H1 (cell line): Measurements from ENCODE around the gene BRCC3.

Experiments
- EZH2 ChIP-seq: fragments of 200-600 bp; sonication (generic); IDR thresholded peaks from 2 replicates; pipeline ENCODE4 v1.7.1; 2012; ENCODE audit warnings: low read depth, mild to moderate bottlenecking, moderate library complexity, low read length, inconsistent platforms; ENCODE audit not compliant: severe bottlenecking
- GABPA ChIP-seq: IDR thresholded peaks from 2 replicates; pipeline ENCODE4 v1.6.1; 2011; ENCODE audit warnings: mild to moderate bottlenecking, low read length, moderate library complexity, borderline replicate concordance; ENCODE audit not compliant: insufficient read depth
- KDM1A ChIP-seq: fragments of 200-600, 300-600 bp; sonication (generic); IDR thresholded peaks from 2 replicates; pipeline ENCODE4 v1.7.1; 2016; ENCODE audit warnings: mild to moderate bottlenecking, low read length, borderline replicate concordance
- RAD21 ChIP-seq, 2 experiments: IDR thresholded peaks in 1 of 2; conservative IDR thresholded peaks in 1 of 2; 2 replicates each; pipeline ENCODE4 v1.6.1; 2011; ENCODE audit warnings: low read depth in 2 of 2, low read length in 2 of 2, improper control_type of control experiment in 1 of 2, inconsistent platforms in 1 of 2, mild to moderate bottlenecking in 1 of 2, moderate library complexity in 1 of 2
- SIN3A ChIP-seq, 2 experiments: IDR thresholded peaks in 1 of 2; conservative IDR thresholded peaks in 1 of 2; 2 replicates each; pipeline ENCODE4 v1.6.1; 2011 to 2012; ENCODE audit warnings: low read length in 2 of 2, improper control_type of control experiment in 1 of 2, low read depth in 1 of 2, mild to moderate bottlenecking in 1 of 2
- TBP ChIP-seq: IDR thresholded peaks from 2 replicates; pipeline ENCODE4 v1.6.1; 2011; ENCODE audit warnings: low read depth, low read length, improper control_type of control experiment
- TEAD4 ChIP-seq: IDR thresholded peaks from 2 replicates; pipeline ENCODE4 v1.6.1; 2012; ENCODE audit warnings: low read depth, low read length, inconsistent platforms, mixed read lengths
- TF ChIP-seq, protein P1 (sequence below), 3 experiments: IDR thresholded peaks; 1 replicate in 2 of 3; 2 replicates in 1 of 3; pipeline versions ENCODE4 v1.5.1 to v1.6.1; 2011; ENCODE audit warnings: low read length in 3 of 3, mild to moderate bottlenecking in 3 of 3, inconsistent platforms in 2 of 3, low read depth in 1 of 3, moderate library complexity in 1 of 3; ENCODE audit not compliant: insufficient read depth in 1 of 3; ENCODE audit errors: control extremely low read depth in 1 of 3
- TF ChIP-seq, protein P2 (sequence below): IDR thresholded peaks from 2 replicates; pipeline ENCODE4 v1.6.1; 2012; ENCODE audit warnings: inconsistent platforms

DNA sequence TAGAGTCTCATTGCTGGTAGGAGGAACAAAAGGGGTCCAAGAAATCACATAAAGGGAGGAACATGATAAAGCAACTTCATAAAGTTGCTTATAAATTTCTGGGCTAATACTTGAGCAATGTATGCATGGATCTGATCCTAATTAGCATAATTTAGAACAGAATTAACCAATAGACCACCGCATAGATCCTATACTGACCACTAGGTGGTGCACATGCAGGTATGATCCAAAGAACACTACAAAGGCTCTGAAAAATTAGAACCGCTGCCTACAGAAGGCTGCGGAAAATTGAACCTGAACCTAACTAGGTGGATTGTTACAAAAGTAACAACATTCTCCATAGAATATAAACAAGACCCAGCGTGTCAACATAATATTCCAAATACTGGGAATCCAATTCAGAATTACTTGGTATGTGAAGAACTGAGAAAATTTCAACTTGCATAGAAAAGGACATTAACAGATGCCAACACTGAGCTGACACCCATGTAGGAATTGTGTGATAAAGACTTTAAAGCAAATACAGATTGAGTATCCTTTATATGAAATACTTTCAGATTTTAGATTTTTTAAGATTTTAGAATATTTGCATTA, 23.3 kb downstream of the BRCC3 start:
- no peak for TF ChIP-seq SIN3A (conservative IDR thresholded peaks at IDR 0.05 in 1 of 2, IDR thresholded peaks at IDR 0.05 in 1 of 2; ENCODE audit: low read depth in 1 of 2, low read length in 2 of 2)
- TF ChIP-seq, protein P1, sequence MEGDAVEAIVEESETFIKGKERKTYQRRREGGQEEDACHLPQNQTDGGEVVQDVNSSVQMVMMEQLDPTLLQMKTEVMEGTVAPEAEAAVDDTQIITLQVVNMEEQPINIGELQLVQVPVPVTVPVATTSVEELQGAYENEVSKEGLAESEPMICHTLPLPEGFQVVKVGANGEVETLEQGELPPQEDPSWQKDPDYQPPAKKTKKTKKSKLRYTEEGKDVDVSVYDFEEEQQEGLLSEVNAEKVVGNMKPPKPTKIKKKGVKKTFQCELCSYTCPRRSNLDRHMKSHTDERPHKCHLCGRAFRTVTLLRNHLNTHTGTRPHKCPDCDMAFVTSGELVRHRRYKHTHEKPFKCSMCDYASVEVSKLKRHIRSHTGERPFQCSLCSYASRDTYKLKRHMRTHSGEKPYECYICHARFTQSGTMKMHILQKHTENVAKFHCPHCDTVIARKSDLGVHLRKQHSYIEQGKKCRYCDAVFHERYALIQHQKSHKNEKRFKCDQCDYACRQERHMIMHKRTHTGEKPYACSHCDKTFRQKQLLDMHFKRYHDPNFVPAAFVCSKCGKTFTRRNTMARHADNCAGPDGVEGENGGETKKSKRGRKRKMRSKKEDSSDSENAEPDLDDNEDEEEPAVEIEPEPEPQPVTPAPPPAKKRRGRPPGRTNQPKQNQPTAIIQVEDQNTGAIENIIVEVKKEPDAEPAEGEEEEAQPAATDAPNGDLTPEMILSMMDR (IDR thresholded peaks at IDR 0.05; ENCODE audit: control extremely low read depth in 1 of 3, insufficient read depth in 1 of 3, low read depth in 1 of 3, low read length in 3 of 3) = peak in 2 of 3 experiments; percentile 32 to 57; a peak in 3 of 4 replicates
- TF ChIP-seq KDM1A = no peak
- no peak for TF ChIP-seq GABPA
- TF ChIP-seq, protein P2, sequence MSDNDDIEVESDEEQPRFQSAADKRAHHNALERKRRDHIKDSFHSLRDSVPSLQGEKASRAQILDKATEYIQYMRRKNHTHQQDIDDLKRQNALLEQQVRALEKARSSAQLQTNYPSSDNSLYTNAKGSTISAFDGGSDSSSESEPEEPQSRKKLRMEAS = no peak
- no peak for TF ChIP-seq EZH2
- TF ChIP-seq RAD21 (IDR thresholded peaks at IDR 0.05 in 1 of 2, conservative IDR thresholded peaks at IDR 0.05 in 1 of 2; ENCODE audit: low read depth in 2 of 2, low read length in 2 of 2) = peak; percentile 23 to 26; a peak in 2 of 4 replicates
- no peak for TF ChIP-seq TEAD4
- no peak for TF ChIP-seq TBP
